Lung (tissue), 12 donors: ENCODE results near the gene SURF6. TPM values are rescaled to one million over a fixed set of nuclear protein-coding genes. Genes with fewer than 3 reads are reported as not detected.
"Not testable (repeated sequence)": the region's sequence is repeated elsewhere in the genome, so short reads cannot be mapped to it uniquely, and the experiment has no call there.

Source experiments
- ATAC-seq: fragments of 200-7000 bp; cut with Tn5 transposase; one replicate; pipeline ENCODE4 v1.9.1; 2020; ENCODE audit warnings: moderate number of reproducible peaks; ENCODE audit not compliant: insufficient read depth, low FRiP score
- DNase-seq, 3 donors: peaks; one replicate each; pipeline ENCODE4 v3.0.0-alpha.2; 2013 to 2017
- H3K27ac ChIP-seq, 2 donors: one replicate each; pipeline ENCODE4 v1.5.1; 2013; ENCODE audit warnings: mild to moderate bottlenecking in 2 of 2, moderate library complexity in 2 of 2, control low read depth in 1 of 2, inconsistent platforms in 1 of 2, low read depth in 1 of 2, low read length in 1 of 2
- H3K27me3 ChIP-seq, 3 donors: one replicate each; pipeline ENCODE4 v1.5.1; 2013; ENCODE audit warnings: low read length in 2 of 3; ENCODE audit not compliant: control insufficient read depth in 3 of 3, insufficient read depth in 3 of 3
- H3K36me3 ChIP-seq, 4 donors: one replicate each; pipeline ENCODE4 v1.5.1; 2013; ENCODE audit warnings: low read length in 4 of 4, mild to moderate bottlenecking in 1 of 4, moderate library complexity in 1 of 4; ENCODE audit not compliant: control insufficient read depth in 4 of 4, insufficient read depth in 4 of 4
- H3K4me1 ChIP-seq, 5 donors: one replicate each; pipeline ENCODE4 v1.5.1; 2013; ENCODE audit warnings: low read length in 5 of 5, mild to moderate bottlenecking in 2 of 5, moderate library complexity in 1 of 5; ENCODE audit not compliant: control insufficient read depth in 5 of 5, insufficient read depth in 5 of 5
- H3K4me3 ChIP-seq: one replicate; pipeline ENCODE4 v1.5.1; 2013; ENCODE audit warnings: mild to moderate bottlenecking, control low read depth, moderate library complexity
- H3K9ac ChIP-seq, 2 donors: one replicate each; pipeline ENCODE4 v1.5.1; 2013; ENCODE audit warnings: low read length in 2 of 2, control low read depth in 1 of 2; ENCODE audit not compliant: insufficient read depth in 1 of 2
- H3K9me3 ChIP-seq, 4 donors: one replicate each; pipeline ENCODE4 v1.5.1; 2013; ENCODE audit warnings: low read length in 3 of 4, mild to moderate bottlenecking in 1 of 4, moderate library complexity in 1 of 4; ENCODE audit not compliant: control insufficient read depth in 4 of 4, insufficient read depth in 3 of 4
- WGBS, 2 donors: extraction: QIAGEN DNeasy Blood & Tissue Kit; methylation state at CpG; one replicate each; pipeline ENCODE4 v1.1.7; 2013; 5-methylcytosine and 5-hydroxymethylcytosine counted together
- polyA plus RNA-seq, 2 donors: library from polyadenylated mRNA; stranded (reverse); fragments of 200-250 nt; gene quantifications; one replicate each; pipeline ENCODE4 v1.2.1, GENCODE V29; 2013
- total RNA-seq, 2 donors: library from RNA; depleted of rRNA in 1 of 2; stranded (reverse); fragments of >200 nt in 1 of 2; gene quantifications; one replicate each; pipeline ENCODE4 v1.2.1, GENCODE V29; 2014 to 2021
- TF ChIP-seq, protein P1 (sequence below): IDR thresholded peaks from 2 replicates; pipeline ENCODE4 v1.5.1; 2012; ENCODE audit warnings: mild to moderate bottlenecking; ENCODE audit errors: control extremely low read depth, extremely low read depth
- donor health status: control.
- donor health status: control.
- donor health status: Bipolar disorder and iron deficiency.
- donor health status: healthy.
- donor health status: DM: yes; HTN: yes; CAD: no.

The SURF6 gene
- total and polyA plus RNA-seq, 4 donors, result 13.7 to 25.6 (median 23.8) TPM

DNA sequence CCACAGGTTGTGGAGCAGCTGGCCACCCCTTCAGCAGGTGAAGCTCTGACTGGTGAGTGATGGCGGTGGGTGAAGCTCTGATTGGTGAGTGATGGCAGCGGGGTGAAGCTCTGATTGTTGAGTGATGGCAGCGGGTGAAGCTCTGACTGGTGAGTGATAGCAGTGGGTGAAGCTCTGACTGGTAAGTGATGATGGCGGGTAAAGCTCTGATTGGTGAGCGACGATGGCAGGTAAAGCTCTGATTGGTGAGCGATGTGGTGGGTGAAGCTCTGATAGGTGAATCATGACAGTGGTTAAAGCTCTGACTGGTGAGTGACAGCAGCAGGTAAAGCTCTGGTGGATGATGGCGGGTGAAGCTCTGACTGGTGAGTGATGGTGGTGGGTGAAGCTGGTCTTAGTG, 51.6 kb downstream of the SURF6 start:
- H3K4me3 ChIP-seq, result no peak overlapping the region
- ATAC-seq, result no peak
- no peak overlapping the region for H3K27ac ChIP-seq
- H3K9me3 ChIP-seq, result peaks cover 0 to 5% (median 0%) of the 10 kb centered on the region in 4 donors
- 94 to 97% methylated on average over 8 of the region's 8 CpGs for WGBS, 2 donors
- no peaks in the 10 kb centered on the region for H3K4me1 ChIP-seq
- no peaks in the 10 kb centered on the region for H3K36me3 ChIP-seq
- H3K9ac ChIP-seq, result no peak overlapping the region
- no peaks in the 10 kb centered on the region for H3K27me3 ChIP-seq
- DNase-seq, result no peak
- TF ChIP-seq, protein P1, sequence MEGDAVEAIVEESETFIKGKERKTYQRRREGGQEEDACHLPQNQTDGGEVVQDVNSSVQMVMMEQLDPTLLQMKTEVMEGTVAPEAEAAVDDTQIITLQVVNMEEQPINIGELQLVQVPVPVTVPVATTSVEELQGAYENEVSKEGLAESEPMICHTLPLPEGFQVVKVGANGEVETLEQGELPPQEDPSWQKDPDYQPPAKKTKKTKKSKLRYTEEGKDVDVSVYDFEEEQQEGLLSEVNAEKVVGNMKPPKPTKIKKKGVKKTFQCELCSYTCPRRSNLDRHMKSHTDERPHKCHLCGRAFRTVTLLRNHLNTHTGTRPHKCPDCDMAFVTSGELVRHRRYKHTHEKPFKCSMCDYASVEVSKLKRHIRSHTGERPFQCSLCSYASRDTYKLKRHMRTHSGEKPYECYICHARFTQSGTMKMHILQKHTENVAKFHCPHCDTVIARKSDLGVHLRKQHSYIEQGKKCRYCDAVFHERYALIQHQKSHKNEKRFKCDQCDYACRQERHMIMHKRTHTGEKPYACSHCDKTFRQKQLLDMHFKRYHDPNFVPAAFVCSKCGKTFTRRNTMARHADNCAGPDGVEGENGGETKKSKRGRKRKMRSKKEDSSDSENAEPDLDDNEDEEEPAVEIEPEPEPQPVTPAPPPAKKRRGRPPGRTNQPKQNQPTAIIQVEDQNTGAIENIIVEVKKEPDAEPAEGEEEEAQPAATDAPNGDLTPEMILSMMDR, result no peak

DNA sequence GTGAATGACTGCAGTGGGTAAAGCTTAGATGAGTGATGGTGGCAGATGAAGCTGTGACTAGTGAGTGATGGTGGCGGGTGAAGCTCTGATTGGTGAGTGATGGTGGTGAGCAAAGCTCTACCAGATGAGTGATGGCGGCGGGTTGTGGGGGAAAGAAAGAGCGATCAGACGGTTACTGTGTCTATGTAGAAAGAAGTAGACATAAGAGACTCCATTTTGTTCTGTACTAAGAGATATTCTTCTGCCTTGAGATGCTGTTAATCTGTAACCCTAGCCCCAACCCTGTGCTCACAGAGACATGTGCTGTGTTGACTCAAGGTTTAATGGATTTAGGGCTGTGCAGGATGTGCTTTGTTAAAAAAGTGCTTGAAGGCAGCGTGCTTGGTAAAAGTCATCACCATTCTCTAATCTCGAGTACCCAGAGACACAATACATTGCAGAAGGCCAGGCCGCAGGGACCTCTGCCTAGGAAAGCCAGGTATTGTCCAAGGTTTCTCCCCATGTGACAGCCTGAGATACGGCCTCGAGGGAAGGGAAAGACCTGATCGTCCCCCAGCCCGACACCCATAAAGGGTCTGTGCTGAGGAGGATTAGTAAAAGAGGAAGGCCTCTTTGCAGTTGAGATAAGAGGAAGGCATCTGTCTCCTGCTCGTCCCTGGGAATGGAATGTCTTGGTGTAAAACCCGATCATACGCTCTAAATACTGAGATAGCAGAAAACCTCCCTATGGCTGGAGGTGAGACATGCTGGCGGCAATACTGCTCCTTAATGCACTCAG, 52.5 kb downstream of the SURF6 start:
- H3K9me3 ChIP-seq, H3K27me3 ChIP-seq, ATAC-seq, H3K27ac ChIP-seq, H3K4me1 ChIP-seq, H3K4me3 ChIP-seq, H3K36me3 ChIP-seq, DNase-seq, H3K9ac ChIP-seq: not testable (repeated sequence)
- WGBS, 2 donors, result 77 to 85% methylated on average over 15 to 16 of the region's 16 CpGs

DNA sequence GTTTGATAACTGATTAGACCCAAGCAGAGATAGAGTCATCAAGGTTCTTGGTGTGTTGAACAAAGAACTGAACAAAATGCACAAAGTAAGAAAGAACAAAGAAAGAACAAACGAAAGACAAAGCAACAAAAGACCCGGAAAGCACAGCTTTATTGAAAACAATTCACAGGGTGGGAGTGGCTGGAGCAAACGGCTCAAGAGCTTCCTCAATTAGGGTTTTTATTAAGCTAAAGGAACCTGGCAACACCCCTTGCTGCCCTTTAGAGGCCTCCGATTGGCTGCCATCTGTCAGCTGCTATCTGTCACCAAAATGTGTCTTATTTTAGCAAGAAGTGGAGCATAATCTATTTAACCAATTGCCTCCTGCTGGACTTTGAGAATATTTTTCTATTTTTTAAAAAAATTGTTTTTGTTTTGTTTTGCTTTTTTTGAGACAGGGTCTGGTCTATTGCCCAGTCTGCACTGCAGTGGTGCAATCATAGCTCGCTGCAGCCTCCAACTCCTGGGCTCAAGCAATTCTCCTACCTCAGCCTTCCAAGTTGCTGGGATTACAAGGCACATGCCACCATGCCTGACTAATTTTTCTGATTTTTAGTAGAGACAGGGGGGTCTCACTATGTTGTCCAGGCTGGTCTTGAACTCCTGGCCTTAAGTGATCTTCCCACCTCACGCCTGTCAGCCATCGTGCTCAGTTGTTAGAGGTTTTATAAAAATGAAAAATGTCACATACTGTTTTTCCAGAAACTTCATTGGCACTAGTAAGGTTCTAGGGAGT, 53.3 kb downstream of the SURF6 start:
- TF ChIP-seq, protein P1, result no peak
- H3K9ac ChIP-seq, result no peak overlapping the region
- peaks cover 0 to 9% (median 0%) of the 10 kb centered on the region in 3 donors for H3K27me3 ChIP-seq
- H3K4me3 ChIP-seq, result no peak overlapping the region
- H3K36me3 ChIP-seq, result no peaks in the 10 kb centered on the region
- DNase-seq (no peak), ATAC-seq (no peak)
- H3K9me3 ChIP-seq, result peaks cover 0 to 5% (median 2%) of the 10 kb centered on the region in 4 donors
- 56 to 57% methylated on average over 7 of the region's 7 CpGs for WGBS, 2 donors
- H3K4me1 ChIP-seq, result no peaks in the 10 kb centered on the region
- no peak overlapping the region for H3K27ac ChIP-seq

DNA sequence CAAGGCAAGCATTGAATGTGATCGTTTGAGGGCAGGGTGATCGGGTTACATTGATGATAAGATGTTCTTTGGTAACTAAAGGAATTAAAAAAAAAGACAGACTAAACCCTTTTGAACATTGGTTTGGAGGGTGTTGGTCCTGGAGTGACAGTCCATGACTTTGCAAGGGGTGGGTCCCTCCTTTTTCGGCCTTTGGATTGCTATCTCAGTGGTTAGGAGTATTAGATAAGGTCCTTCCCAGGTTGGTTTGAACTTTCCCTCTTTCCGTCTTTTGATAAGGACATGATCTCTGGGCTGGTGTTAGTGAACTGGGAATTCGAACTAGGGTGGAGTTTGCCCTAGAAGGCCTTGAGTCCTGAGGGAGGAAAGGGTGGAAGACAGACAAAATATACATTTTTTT, 55.6 kb downstream of the SURF6 start:
- Histone ChIP-seq H3K27me3 (peaks cover 4 to 14% (median 9%) of the 10 kb centered on the region in 3 donors), H3K4me1 (no peaks in the 10 kb centered on the region), H3K9ac (no peak overlapping the region), H3K36me3 (no peaks in the 10 kb centered on the region), H3K27ac (no peak overlapping the region), H3K9me3 (peaks cover 0 to 8% (median 2%) of the 10 kb centered on the region in 4 donors), H3K4me3 (no peak overlapping the region)
- ATAC-seq (no peak), DNase-seq (no peak)
- 70 to 75% methylated on average over 5 of the region's 5 CpGs for WGBS, 2 donors
- TF ChIP-seq, protein P1, result no peak
